ENCODE results near the gene MAP2K2.

MAP2K2 gene

DNA sequence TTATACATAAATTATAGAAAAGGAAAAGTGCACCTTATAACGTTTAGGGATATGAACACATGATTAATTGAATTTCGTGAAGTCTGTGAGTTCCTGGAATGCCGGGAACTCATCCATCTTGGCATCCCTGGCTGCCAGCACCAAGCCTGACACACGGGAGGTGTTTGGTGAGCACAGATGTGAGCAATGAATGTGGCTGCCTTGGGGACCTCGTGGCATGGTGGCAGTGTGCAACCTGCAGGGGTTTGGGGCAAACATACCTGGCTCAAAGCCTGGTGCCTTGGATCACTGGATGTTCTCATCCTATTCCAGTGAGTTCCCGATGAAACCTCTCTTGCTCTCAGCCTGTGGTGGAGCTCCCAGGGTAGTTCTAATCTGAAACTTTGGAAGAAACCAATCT lies 10.4 kb upstream of the MAP2K2 start:
- TF ChIP-seq TEAD4 (IDR thresholded peaks at IDR 0.05): 0 out of 2 replicates have a peak, but pooled peaks have one; percentile 15
- TF ChIP-seq, protein P1, sequence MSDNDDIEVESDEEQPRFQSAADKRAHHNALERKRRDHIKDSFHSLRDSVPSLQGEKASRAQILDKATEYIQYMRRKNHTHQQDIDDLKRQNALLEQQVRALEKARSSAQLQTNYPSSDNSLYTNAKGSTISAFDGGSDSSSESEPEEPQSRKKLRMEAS (IDR thresholded peaks at IDR 0.05): no peak

DNA sequence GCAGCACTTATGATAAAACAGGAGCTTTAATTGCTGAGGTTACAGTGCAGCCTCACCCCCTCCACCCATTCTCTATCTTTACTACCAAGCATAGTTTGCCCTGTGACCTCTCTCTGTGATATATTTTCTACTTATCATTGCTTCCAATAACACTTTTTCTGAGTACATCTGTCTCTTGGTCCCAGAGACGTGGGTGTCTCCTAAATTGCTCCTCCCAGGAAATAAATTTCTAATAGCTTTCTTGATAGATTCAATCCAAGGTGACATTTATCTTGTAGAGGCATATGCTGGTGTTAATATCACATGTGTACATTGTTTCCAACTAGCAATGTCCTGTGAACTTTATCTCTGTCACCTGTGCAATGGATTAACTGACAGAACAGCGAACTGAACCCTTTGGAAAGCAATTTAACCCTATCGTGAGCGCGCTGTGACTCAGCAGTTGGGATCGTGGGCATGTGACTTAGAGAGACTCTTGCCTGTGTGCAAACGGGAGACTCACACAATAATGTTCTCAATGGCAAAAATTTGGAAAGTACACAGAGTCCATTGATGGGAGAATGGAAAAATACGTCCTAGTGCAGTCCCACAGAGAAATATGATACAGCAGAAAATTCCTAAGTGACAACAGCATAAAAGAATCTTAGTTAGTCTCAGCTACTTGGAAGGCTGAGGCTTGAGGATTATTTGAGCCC lies 7.0 kb upstream of the MAP2K2 start:
- TF ChIP-seq, protein P2, sequence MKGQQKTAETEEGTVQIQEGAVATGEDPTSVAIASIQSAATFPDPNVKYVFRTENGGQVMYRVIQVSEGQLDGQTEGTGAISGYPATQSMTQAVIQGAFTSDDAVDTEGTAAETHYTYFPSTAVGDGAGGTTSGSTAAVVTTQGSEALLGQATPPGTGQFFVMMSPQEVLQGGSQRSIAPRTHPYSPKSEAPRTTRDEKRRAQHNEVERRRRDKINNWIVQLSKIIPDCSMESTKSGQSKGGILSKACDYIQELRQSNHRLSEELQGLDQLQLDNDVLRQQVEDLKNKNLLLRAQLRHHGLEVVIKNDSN (IDR thresholded peaks at IDR 0.05): peak; percentile 89
- TF ChIP-seq EP300 (IDR thresholded peaks at IDR 0.05; ENCODE audit: borderline replicate concordance) (peak; percentile 63), ZBTB7A (IDR thresholded peaks at IDR 0.05; ENCODE audit: low read depth) (no peak), TEAD4 (IDR thresholded peaks at IDR 0.05) (peak; percentile 73), FOXM1 (IDR thresholded peaks at IDR 0.05; ENCODE audit: borderline replicate concordance, low read depth) (0 out of 2 replicates have a peak, but pooled peaks have one; percentile 17), NFIC (IDR thresholded peaks at IDR 0.05) (peak; percentile 34; the same call in 1 of the 2 replicates), YY1 (IDR thresholded peaks at IDR 0.05; ENCODE audit: low read depth) (no peak), TCF12 (IDR thresholded peaks at IDR 0.05; ENCODE audit: low read depth) (peak; percentile 46; the same call in 1 of the 2 replicates), RAD21 (IDR thresholded peaks at IDR 0.05; ENCODE audit: low read depth) (no peak)
- TF ChIP-seq, protein P3, sequence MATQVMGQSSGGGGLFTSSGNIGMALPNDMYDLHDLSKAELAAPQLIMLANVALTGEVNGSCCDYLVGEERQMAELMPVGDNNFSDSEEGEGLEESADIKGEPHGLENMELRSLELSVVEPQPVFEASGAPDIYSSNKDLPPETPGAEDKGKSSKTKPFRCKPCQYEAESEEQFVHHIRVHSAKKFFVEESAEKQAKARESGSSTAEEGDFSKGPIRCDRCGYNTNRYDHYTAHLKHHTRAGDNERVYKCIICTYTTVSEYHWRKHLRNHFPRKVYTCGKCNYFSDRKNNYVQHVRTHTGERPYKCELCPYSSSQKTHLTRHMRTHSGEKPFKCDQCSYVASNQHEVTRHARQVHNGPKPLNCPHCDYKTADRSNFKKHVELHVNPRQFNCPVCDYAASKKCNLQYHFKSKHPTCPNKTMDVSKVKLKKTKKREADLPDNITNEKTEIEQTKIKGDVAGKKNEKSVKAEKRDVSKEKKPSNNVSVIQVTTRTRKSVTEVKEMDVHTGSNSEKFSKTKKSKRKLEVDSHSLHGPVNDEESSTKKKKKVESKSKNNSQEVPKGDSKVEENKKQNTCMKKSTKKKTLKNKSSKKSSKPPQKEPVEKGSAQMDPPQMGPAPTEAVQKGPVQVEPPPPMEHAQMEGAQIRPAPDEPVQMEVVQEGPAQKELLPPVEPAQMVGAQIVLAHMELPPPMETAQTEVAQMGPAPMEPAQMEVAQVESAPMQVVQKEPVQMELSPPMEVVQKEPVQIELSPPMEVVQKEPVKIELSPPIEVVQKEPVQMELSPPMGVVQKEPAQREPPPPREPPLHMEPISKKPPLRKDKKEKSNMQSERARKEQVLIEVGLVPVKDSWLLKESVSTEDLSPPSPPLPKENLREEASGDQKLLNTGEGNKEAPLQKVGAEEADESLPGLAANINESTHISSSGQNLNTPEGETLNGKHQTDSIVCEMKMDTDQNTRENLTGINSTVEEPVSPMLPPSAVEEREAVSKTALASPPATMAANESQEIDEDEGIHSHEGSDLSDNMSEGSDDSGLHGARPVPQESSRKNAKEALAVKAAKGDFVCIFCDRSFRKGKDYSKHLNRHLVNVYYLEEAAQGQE (IDR thresholded peaks at IDR 0.05; ENCODE audit: low read depth): no peak
- TF ChIP-seq, protein P1 (IDR thresholded peaks at IDR 0.05): peak; percentile 49; the same call in 1 of the 2 replicates

DNA sequence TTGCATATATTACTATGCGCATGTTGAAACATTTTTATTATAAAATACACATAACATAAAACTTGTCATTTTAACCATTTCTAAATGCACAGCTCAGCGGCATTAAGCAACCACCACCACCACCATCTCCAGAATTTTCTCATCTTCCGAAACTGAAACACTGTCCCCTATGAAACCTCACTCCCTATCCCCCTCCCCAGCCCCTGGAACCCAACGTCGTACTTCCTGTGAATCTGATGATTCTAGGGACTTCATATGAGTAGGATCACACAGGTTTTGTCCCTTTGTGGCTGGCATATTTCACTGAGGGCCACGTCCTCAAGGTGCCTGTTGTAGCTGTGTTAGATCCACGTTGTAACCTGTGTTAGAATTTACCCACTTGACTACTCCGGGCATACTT lies 716 bp upstream of the MAP2K2 start:
- TF ChIP-seq, protein P2 (IDR thresholded peaks at IDR 0.05): no peak
- TF ChIP-seq FOXM1 (IDR thresholded peaks at IDR 0.05; ENCODE audit: borderline replicate concordance, low read depth) (no peak), EGR1 (IDR thresholded peaks at IDR 0.05) (no peak), CREB1 (IDR thresholded peaks at IDR 0.05; ENCODE audit: low read depth) (no peak), TEAD4 (IDR thresholded peaks at IDR 0.05) (no peak), EP300 (IDR thresholded peaks at IDR 0.05; ENCODE audit: borderline replicate concordance) (no peak), TAF1 (IDR thresholded peaks at IDR 0.05; ENCODE audit: low read depth) (no peak), YY1 (IDR thresholded peaks at IDR 0.05; ENCODE audit: low read depth) (no peak), NFIC (IDR thresholded peaks at IDR 0.05) (no peak), TCF12 (IDR thresholded peaks at IDR 0.05; ENCODE audit: low read depth) (no peak), ZBTB7A (IDR thresholded peaks at IDR 0.05; ENCODE audit: low read depth) (no peak; the same call in 1 of the 2 replicates), CEBPB (IDR thresholded peaks at IDR 0.05) (no peak)
- TF ChIP-seq, protein P3 (IDR thresholded peaks at IDR 0.05; ENCODE audit: low read depth): no peak
- TF ChIP-seq, protein P1 (IDR thresholded peaks at IDR 0.05): no peak

DNA sequence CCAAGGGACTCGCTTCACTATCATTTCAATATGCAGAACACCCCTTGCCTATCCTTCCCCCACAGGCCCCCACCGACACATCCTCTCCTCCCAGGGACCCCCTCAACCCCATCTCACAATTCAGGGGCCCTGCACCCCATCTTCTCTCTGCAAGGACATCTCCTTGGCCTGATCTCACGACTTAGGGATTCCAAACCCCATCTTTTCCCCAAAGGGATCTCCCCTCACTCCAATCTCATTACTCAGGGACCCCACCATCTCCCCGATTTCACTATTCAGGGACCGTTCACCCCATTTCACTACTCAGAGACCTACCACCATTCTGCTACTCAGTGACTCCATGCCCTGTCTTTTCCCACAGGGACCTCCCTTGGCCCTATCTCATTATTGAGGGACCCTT lies 1.4 kb downstream of the MAP2K2 start:
- TF ChIP-seq FOXM1 (IDR thresholded peaks at IDR 0.05; ENCODE audit: borderline replicate concordance, low read depth) (no peak), YY1 (IDR thresholded peaks at IDR 0.05; ENCODE audit: low read depth) (no peak)

DNA sequence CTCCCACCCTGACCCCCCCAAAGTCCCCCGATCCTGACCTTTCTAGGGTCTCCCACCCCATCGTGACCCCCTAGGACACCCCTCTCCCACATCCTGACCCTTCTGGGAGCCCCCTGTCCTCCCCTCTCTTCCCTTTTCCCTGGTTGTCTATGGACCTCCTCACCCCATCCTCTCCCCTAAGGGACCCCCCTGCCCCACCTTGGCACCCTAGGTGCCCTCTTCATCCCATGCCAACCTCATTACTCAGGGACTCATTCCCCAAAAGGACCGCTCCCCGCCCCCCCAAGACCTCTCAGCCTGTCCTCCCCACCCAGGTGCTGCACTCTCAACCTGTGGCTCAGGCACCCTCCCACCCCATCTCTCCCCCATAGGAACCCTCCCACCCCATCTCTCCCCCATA lies 2.1 kb downstream of the MAP2K2 start:
- TF ChIP-seq TCF12 (IDR thresholded peaks at IDR 0.05; ENCODE audit: low read depth) (no peak), FOXM1 (IDR thresholded peaks at IDR 0.05; ENCODE audit: borderline replicate concordance, low read depth) (no peak), EGR1 (IDR thresholded peaks at IDR 0.05) (no peak), CREB1 (IDR thresholded peaks at IDR 0.05; ENCODE audit: low read depth) (no peak), TEAD4 (IDR thresholded peaks at IDR 0.05) (no peak), TAF1 (IDR thresholded peaks at IDR 0.05; ENCODE audit: low read depth) (no peak)
- TF ChIP-seq, protein P3 (IDR thresholded peaks at IDR 0.05; ENCODE audit: low read depth): no peak

All from Ishikawa (cell line).